Effector memory CD4-positive, alpha-beta T cell (primary cell): ENCODE results near the gene THSD7A.

Source experiments
- DNase-seq, 3 donors: peaks; one replicate each; pipeline ENCODE4 v3.0.0-alpha.2; 2020
- H3K27ac ChIP-seq: 2 replicates; pipeline ENCODE4 v1.7.0; 2013; ENCODE audit warnings: mild to moderate bottlenecking, low read length, moderate library complexity; ENCODE audit not compliant: insufficient read depth, poor library complexity, severe bottlenecking
- H3K27me3 ChIP-seq: replicated peaks from 2 replicates; pipeline ENCODE4 v1.7.0; 2013; ENCODE audit warnings: mild to moderate bottlenecking, low read length; ENCODE audit not compliant: insufficient read depth, control insufficient read depth, poor library complexity, severe bottlenecking
- H3K36me3 ChIP-seq: 2 replicates; pipeline ENCODE4 v1.7.0; 2013; ENCODE audit warnings: mild to moderate bottlenecking, low read length, moderate library complexity; ENCODE audit not compliant: control insufficient read depth, insufficient read depth
- H3K4me1 ChIP-seq: 2 replicates; pipeline ENCODE4 v1.7.0; 2013; ENCODE audit warnings: low read length, mild to moderate bottlenecking; ENCODE audit not compliant: control insufficient read depth, insufficient read depth, poor library complexity, severe bottlenecking
- H3K4me3 ChIP-seq: 2 replicates; pipeline ENCODE4 v1.7.0; 2013; ENCODE audit warnings: low read length, low read depth, mild to moderate bottlenecking; ENCODE audit not compliant: insufficient read depth, poor library complexity, severe bottlenecking
- H3K9me3 ChIP-seq: 2 replicates; pipeline ENCODE4 v1.7.0; 2013; ENCODE audit warnings: mild to moderate bottlenecking, low read length, moderate library complexity; ENCODE audit not compliant: control insufficient read depth
- total RNA-seq, 3 donors: gene quantifications; one replicate each; lab custom pipeline; 2026; lab: John Stamatoyannopoulos, UW

THSD7A gene, protein sequence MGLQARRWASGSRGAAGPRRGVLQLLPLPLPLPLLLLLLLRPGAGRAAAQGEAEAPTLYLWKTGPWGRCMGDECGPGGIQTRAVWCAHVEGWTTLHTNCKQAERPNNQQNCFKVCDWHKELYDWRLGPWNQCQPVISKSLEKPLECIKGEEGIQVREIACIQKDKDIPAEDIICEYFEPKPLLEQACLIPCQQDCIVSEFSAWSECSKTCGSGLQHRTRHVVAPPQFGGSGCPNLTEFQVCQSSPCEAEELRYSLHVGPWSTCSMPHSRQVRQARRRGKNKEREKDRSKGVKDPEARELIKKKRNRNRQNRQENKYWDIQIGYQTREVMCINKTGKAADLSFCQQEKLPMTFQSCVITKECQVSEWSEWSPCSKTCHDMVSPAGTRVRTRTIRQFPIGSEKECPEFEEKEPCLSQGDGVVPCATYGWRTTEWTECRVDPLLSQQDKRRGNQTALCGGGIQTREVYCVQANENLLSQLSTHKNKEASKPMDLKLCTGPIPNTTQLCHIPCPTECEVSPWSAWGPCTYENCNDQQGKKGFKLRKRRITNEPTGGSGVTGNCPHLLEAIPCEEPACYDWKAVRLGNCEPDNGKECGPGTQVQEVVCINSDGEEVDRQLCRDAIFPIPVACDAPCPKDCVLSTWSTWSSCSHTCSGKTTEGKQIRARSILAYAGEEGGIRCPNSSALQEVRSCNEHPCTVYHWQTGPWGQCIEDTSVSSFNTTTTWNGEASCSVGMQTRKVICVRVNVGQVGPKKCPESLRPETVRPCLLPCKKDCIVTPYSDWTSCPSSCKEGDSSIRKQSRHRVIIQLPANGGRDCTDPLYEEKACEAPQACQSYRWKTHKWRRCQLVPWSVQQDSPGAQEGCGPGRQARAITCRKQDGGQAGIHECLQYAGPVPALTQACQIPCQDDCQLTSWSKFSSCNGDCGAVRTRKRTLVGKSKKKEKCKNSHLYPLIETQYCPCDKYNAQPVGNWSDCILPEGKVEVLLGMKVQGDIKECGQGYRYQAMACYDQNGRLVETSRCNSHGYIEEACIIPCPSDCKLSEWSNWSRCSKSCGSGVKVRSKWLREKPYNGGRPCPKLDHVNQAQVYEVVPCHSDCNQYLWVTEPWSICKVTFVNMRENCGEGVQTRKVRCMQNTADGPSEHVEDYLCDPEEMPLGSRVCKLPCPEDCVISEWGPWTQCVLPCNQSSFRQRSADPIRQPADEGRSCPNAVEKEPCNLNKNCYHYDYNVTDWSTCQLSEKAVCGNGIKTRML (N-terminal part only)
- 0 to 0.17 (median 0) reads per million in 3 donors for total RNA-seq

GRCh38 chr7:11831736-11832495, at the start of gene THSD7A:
Gene THSD7A (minus strand): TSS chr7:11832198. CDS start chr7:11831946, 252 bp downstream.
- H3K4me1 ChIP-seq: no peaks in the 10 kb centered on the region
- H3K4me3 ChIP-seq: no peak within 1 kb of the TSS
- H3K27me3 ChIP-seq: peaks cover 5% of the 10 kb centered on the region
- DNase-seq: no peak
- no peaks in the 10 kb centered on the region for H3K36me3 ChIP-seq
- H3K27ac ChIP-seq: no peak within 1 kb of the TSS
- no peaks in the 10 kb centered on the region for H3K9me3 ChIP-seq

GRCh38 chr7:11881680-11882079, 49.7 kb upstream of the THSD7A start:
- Histone ChIP-seq H3K27me3 (no peaks in the 10 kb centered on the region), H3K4me1 (no peaks in the 10 kb centered on the region), H3K9me3 (no peaks in the 10 kb centered on the region), H3K27ac (no peak overlapping the region), H3K36me3 (no peaks in the 10 kb centered on the region), H3K4me3 (no peak overlapping the region)
- no peak for DNase-seq

- Histone ChIP-seq H3K9me3 (no peaks in the 10 kb centered on the region), H3K27me3 (no peaks in the 10 kb centered on the region), H3K4me1 (no peaks in the 10 kb centered on the region), H3K36me3 (no peaks in the 10 kb centered on the region), H3K4me3 (no peak overlapping the region), H3K27ac (no peak overlapping the region)
- no peak for DNase-seq
These were observed 43.6 kb upstream of the THSD7A start for GRCh38 chr7:11875635-11876034.

DNA sequence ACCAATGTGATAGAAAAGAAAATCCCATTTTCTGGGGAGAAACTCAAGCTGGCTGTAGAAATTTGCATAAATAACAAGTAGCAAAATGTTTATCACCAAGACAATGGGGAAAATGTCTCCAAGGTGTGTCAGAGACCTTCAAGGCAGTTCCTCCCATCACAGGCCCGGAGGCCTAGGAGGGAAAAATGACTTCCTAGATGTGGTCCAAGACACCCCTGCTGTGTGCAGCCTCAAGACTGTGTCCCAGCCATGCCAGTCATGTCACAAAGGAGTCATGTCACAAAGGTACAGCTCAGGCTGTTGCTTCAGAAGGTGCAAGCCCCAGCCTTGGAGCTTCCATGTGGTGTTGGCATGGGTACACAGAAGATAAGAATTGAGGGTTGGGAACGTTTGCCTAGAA, 33.7 kb upstream of the THSD7A start:
- Histone ChIP-seq H3K9me3 (no peaks in the 10 kb centered on the region), H3K36me3 (no peaks in the 10 kb centered on the region), H3K27me3 (no peaks in the 10 kb centered on the region), H3K27ac (no peak overlapping the region), H3K4me1 (no peaks in the 10 kb centered on the region), H3K4me3 (no peak overlapping the region)
- DNase-seq: no peak

DNA sequence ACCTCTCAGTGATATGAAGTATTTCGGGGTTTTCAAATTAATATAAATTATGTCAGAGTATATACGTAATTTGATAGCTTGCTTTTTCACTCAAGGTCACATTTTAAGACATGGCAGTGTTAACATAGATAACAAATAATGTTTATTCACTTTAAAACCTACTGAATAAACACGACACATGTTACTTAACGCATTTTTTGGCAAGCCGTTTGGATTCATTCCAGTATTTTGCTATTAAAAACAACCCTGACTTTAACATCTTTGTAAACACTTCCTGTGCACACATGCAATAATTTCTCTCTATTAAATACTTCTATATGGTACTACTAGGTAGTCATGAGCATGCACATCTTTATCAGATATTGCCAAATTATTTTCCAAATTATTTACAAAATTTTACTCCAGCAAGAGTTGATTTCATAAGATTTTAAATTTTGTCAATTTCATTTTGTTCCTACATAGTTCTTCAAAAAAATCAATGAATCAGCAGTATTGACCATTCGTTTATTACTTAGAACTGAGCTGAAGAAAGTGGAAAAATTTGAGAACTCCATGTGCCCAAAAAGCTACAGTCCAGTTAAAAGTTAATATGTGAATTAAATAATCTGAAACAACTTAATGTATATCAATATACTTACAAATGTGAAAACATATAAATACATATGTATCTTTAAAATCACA, 26.8 kb upstream of the THSD7A start:
- no peaks in the 10 kb centered on the region for H3K36me3 ChIP-seq
- H3K9me3 ChIP-seq: no peaks in the 10 kb centered on the region
- H3K27ac ChIP-seq: no peak overlapping the region
- no peak overlapping the region for H3K4me3 ChIP-seq
- DNase-seq: no peak
- no peaks in the 10 kb centered on the region for H3K27me3 ChIP-seq
- H3K4me1 ChIP-seq: no peaks in the 10 kb centered on the region

DNA sequence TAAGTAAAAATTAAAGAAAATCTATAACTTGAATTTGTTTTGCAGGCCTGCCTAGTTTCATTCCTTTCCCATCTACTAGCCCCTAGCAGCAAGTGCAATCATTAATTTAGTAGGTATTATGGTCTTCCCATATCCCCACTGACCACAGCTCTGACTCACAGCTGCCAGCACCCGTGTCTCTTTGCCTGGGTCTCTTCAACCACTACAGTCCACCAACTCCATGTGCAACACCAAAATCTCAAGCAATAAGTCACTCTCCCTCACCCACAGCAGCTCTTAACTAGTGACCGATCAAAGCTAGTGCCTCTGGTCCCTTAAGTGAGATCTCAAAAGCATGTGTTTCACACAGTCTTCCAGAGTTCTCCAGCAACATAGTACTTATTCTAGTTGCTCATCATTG, 26.0 kb upstream of the THSD7A start:
- Histone ChIP-seq H3K36me3 (no peaks in the 10 kb centered on the region), H3K27ac (no peak overlapping the region), H3K27me3 (no peaks in the 10 kb centered on the region), H3K4me1 (no peaks in the 10 kb centered on the region), H3K4me3 (no peak overlapping the region), H3K9me3 (no peaks in the 10 kb centered on the region)
- no peak for DNase-seq

GRCh38 chr7:11848251-11848650, 16.3 kb upstream of the THSD7A start:
- H3K4me3 ChIP-seq: no peak overlapping the region
- H3K27ac ChIP-seq: no peak overlapping the region
- H3K36me3 ChIP-seq: no peaks in the 10 kb centered on the region
- H3K27me3 ChIP-seq: no peaks in the 10 kb centered on the region
- H3K4me1 ChIP-seq: no peaks in the 10 kb centered on the region
- no peak for DNase-seq
- H3K9me3 ChIP-seq: no peaks in the 10 kb centered on the region

GRCh38 chr7:11847336-11847735, 15.3 kb upstream of the THSD7A start:
- no peak overlapping the region for H3K4me3 ChIP-seq
- DNase-seq: no peak
- H3K27me3 ChIP-seq: no peaks in the 10 kb centered on the region

More at GRCh38 chr7:11847336-11847735, 15.3 kb upstream of the THSD7A start:
- H3K36me3 ChIP-seq: no peaks in the 10 kb centered on the region
- H3K9me3 ChIP-seq: no peaks in the 10 kb centered on the region
- no peak overlapping the region for H3K27ac ChIP-seq
- H3K4me1 ChIP-seq: no peaks in the 10 kb centered on the region
